GM18502 (cell line): ENCODE results near the gene DOCK1.

ENCODE experiments used
- ATAC-seq: cut with Tn5 transposase; IDR thresholded peaks from one replicate; pipeline ENCODE4 v1.9.1; 2021; ENCODE audit warnings: mild to moderate bottlenecking; ENCODE audit not compliant: unreplicated experiment, poor library complexity

The DOCK1 gene

GRCh38 chr10:127462643-127463295 is 557.5 kb downstream of the DOCK1 start:
- ATAC-seq = no peak

GRCh38 chr10:127463548-127463947 is 558.3 kb downstream of the DOCK1 start:
- no peak for ATAC-seq

- no peak for ATAC-seq
These were observed 559.3 kb downstream of the DOCK1 start for GRCh38 chr10:127464561-127464960.

- no peak for ATAC-seq
These were observed 562.6 kb downstream of the DOCK1 start for GRCh38 chr10:127467811-127468210.

- ATAC-seq = no peak
These were observed 563.4 kb downstream of the DOCK1 start for GRCh38 chr10:127468632-127469031.

GRCh38 chr10:127470911-127471310 is 565.7 kb downstream of the DOCK1 start:
- ATAC-seq = no peak

GRCh38 chr10:127472976-127473375 is 567.7 kb downstream of the DOCK1 start:
- no peak for ATAC-seq

- ATAC-seq = no peak
These were observed 569.3 kb downstream of the DOCK1 start for GRCh38 chr10:127474501-127474900.

GRCh38 chr10:127485153-127485857 is 580.1 kb downstream of the DOCK1 start:
- no peak for ATAC-seq

GRCh38 chr10:127486355-127486754 is 581.1 kb downstream of the DOCK1 start:
- ATAC-seq = no peak

- ATAC-seq = no peak
These were observed 587.5 kb downstream of the DOCK1 start for GRCh38 chr10:127492607-127493250.

- ATAC-seq = no peak
These were observed 590.8 kb downstream of the DOCK1 start for GRCh38 chr10:127496035-127496434.

- no peak for ATAC-seq
These were observed 592.5 kb downstream of the DOCK1 start for GRCh38 chr10:127497685-127498084.

- no peak for ATAC-seq
These were observed 592.9 kb downstream of the DOCK1 start for GRCh38 chr10:127498087-127498486.

GRCh38 chr10:127500127-127500526 is 594.9 kb downstream of the DOCK1 start:
- no peak for ATAC-seq
